Peyer's patch (tissue), 4 donors: ENCODE results near the gene MTIF3. TPM values are rescaled to one million over a fixed set of nuclear protein-coding genes. Genes with fewer than 3 reads are reported as not detected.
"Not testable (repeated sequence)": the region's sequence is repeated elsewhere in the genome, so short reads cannot be mapped to it uniquely, and the experiment has no call there.

ENCODE experiments used
- DNase-seq, 3 donors: peaks; one replicate each; pipeline ENCODE4 v3.0.0-alpha.2; 2017 to 2019
- H3K27ac ChIP-seq, 4 donors: fragments of 200-600 bp; sonication (generic); one replicate each; pipeline ENCODE4 v1.5.1; 2016 to 2019
- H3K27me3 ChIP-seq, 2 donors: fragments of 200-600 bp; sonication (generic); one replicate each; pipeline ENCODE4 v1.5.1; 2019
- H3K36me3 ChIP-seq, 3 donors: fragments of 200-600 bp; sonication (generic); one replicate each; pipeline ENCODE4 v1.5.1; 2016 to 2019
- H3K4me1 ChIP-seq, 4 donors: fragments of 200-600 bp; sonication (generic); one replicate each; pipeline ENCODE4 v1.5.1; 2016 to 2019
- H3K4me3 ChIP-seq, 4 donors: fragments of 200-600 bp; sonication (generic); 1 replicate in 3 of 4; 2 replicates in 1 of 4; pipeline ENCODE4 v1.5.1; 2016 to 2019; ENCODE audit warnings: mild to moderate bottlenecking in 1 of 4
- H3K9me3 ChIP-seq, 4 donors: fragments of 200-600 bp; sonication (generic); one replicate each; pipeline ENCODE4 v1.5.1; 2016 to 2019; ENCODE audit warnings: mild to moderate bottlenecking in 1 of 4
- POLR2A ChIP-seq, 2 donors: fragments of 450-650 bp; IDR thresholded peaks; one replicate each; pipeline ENCODE4 v1.5.1; 2017; ENCODE audit warnings: antibody characterized with exemption in 2 of 2, mild to moderate bottlenecking in 2 of 2, moderate library complexity in 2 of 2
- total RNA-seq, 4 donors: library from RNA; depleted of rRNA; stranded (reverse); fragments of >200 nt; gene quantifications; one replicate each; pipeline ENCODE4 v1.1.0, GENCODE V29; 2016
- TF ChIP-seq, protein P1 (sequence below), 6 experiments: fragments of 450-650 bp in 4 of 6; fragments of 200-600 bp in 2 of 6; sonication (generic) in 1 of 6; IDR thresholded peaks; one replicate each; pipeline ENCODE4 v1.5.1; 2017 to 2019; ENCODE audit warnings: antibody characterized with exemption in 6 of 6, mild to moderate bottlenecking in 3 of 6, moderate library complexity in 1 of 6

Gene MTIF3
- total RNA-seq, 4 donors from 2014 or later, result 78.6 to 150 (median 86.4) TPM

DNA sequence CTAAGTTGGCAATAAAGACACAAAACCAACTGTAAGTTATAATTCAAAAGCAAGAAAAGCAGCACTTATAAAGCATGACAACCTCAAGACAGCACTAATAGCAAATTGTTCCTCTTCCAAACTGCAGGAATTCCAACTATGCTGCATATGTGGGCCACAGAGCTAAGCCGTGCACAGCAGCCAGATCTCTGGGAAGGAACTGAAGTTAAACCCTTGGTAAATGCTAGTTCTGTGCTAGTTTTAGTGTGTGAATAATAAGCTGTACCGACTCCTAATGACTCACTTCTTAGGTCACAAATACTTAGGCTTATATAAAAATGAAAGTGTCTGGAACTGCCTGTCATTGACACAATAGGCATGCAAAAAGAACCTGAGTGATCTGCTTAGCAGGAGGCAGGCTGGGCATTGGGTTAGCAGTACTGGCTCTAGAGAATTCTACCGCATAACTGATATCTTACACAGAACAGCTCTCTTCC lies 47.1 kb downstream of the MTIF3 start:
- no peak for DNase-seq
- Histone ChIP-seq H3K36me3 (no peaks in the 10 kb centered on the region), H3K9me3 (no peaks in the 10 kb centered on the region), H3K4me1 (peaks cover 0 to 37% (median 2%) of the 10 kb centered on the region in 4 donors), H3K27ac (peak overlapping the region in 3 of 4 donors; percentile 45 to 89 (median 71)), H3K27me3 (no peaks in the 10 kb centered on the region), H3K4me3 (no peak overlapping the region)
- TF ChIP-seq, protein P1, sequence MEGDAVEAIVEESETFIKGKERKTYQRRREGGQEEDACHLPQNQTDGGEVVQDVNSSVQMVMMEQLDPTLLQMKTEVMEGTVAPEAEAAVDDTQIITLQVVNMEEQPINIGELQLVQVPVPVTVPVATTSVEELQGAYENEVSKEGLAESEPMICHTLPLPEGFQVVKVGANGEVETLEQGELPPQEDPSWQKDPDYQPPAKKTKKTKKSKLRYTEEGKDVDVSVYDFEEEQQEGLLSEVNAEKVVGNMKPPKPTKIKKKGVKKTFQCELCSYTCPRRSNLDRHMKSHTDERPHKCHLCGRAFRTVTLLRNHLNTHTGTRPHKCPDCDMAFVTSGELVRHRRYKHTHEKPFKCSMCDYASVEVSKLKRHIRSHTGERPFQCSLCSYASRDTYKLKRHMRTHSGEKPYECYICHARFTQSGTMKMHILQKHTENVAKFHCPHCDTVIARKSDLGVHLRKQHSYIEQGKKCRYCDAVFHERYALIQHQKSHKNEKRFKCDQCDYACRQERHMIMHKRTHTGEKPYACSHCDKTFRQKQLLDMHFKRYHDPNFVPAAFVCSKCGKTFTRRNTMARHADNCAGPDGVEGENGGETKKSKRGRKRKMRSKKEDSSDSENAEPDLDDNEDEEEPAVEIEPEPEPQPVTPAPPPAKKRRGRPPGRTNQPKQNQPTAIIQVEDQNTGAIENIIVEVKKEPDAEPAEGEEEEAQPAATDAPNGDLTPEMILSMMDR (IDR thresholded peaks at IDR 0.05), result no peak
- TF ChIP-seq POLR2A (IDR thresholded peaks at IDR 0.05), result no peak

DNA sequence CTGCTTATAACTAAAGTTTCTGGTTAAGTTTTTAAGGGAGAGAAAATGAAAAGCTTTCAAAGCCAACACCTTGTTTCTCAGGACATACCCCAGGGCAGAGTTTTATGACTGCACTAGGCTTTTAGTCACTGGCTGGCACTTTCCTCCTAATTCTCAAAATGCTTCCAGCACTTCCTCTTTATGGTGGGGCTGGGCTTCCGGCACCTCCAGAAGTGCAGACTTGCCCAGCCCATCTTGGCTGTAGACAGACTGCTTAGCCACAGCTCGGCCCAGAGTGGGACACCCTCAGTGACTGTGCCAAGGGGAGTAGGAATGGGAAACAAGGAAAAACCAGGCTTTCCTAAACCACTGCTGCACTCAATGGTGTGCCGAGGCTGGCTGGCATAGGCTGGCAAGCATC lies 49.2 kb downstream of the MTIF3 start:
- peaks cover 0 to 31% (median 2%) of the 10 kb centered on the region in 4 donors for H3K4me1 ChIP-seq

DNA sequence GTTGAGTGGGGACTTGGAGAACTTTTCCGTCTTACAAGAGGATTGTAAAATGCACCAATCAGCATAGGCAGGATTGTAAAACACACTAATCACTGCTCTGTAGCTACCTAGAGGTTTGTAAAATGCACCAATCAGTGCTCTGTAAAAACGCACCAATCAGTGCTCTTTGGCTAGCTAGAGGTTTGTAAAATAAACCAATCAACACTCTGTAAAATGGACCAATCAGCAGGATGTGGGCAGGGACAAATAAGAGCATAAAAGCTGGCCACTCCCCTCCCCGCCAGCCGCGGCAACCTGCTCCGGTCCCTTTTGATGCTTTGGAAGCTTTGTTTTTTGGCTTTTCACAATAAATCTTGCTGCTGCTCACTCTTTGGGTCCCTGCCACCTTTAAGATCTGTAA lies 50.0 kb downstream of the MTIF3 start:
- not testable (repeated sequence) for H3K27me3 ChIP-seq, H3K4me3 ChIP-seq, DNase-seq, H3K27ac ChIP-seq, H3K36me3 ChIP-seq, H3K9me3 ChIP-seq
- H3K4me1 ChIP-seq, result peaks cover 0 to 26% (median 2%) of the 10 kb centered on the region in 4 donors

More for the DNA sequence above, 49.2 kb downstream of the MTIF3 start:
- H3K9me3 ChIP-seq, result no peaks in the 10 kb centered on the region
- no peaks in the 10 kb centered on the region for H3K36me3 ChIP-seq
- DNase-seq, result peak in 2 of 3 donors; percentile 34 to 54
- TF ChIP-seq, protein P1 (IDR thresholded peaks at IDR 0.05), result no peak
- TF ChIP-seq POLR2A (IDR thresholded peaks at IDR 0.05), result no peak
- H3K27ac ChIP-seq, result no peak overlapping the region
- no peaks in the 10 kb centered on the region for H3K27me3 ChIP-seq
- no peak overlapping the region for H3K4me3 ChIP-seq

DNA sequence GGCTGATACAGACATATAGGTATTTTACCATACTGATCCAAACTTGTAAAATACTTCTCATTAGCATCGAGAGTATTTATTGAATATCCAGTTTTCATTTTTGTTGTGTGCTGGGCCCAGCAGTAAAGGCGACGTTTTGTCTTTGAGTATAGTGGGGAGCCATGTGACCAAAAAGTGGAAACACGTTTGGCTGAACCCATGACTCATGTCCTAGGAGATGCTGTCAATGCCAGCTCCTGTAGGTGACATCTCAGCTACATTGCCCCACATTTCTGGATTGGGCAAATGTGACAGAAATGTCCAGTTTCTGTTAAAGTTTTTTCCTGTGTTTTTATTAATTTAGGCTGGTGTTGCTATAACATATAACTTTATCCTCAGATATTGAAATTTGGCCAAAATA lies 52.0 kb downstream of the MTIF3 start:
- Histone ChIP-seq H3K36me3 (no peaks in the 10 kb centered on the region), H3K27me3 (no peaks in the 10 kb centered on the region), H3K27ac (no peak overlapping the region), H3K9me3 (no peaks in the 10 kb centered on the region), H3K4me1 (peaks cover 0 to 8% (median 0%) of the 10 kb centered on the region in 4 donors), H3K4me3 (no peak overlapping the region)
- TF ChIP-seq, protein P1 (IDR thresholded peaks at IDR 0.05), result no peak
- no peak for TF ChIP-seq POLR2A (IDR thresholded peaks at IDR 0.05)
- DNase-seq, result no peak

GRCh38 chr13:27396252-27396846 lies 54.0 kb downstream of the MTIF3 start:
- no peak overlapping the region for H3K4me3 ChIP-seq
- TF ChIP-seq, protein P1 (IDR thresholded peaks at IDR 0.05), result no peak
- no peaks in the 10 kb centered on the region for H3K4me1 ChIP-seq
- H3K9me3 ChIP-seq, result no peaks in the 10 kb centered on the region
- H3K27ac ChIP-seq, result no peak overlapping the region
- H3K36me3 ChIP-seq, result no peaks in the 10 kb centered on the region
- no peaks in the 10 kb centered on the region for H3K27me3 ChIP-seq
- DNase-seq, result no peak

DNA sequence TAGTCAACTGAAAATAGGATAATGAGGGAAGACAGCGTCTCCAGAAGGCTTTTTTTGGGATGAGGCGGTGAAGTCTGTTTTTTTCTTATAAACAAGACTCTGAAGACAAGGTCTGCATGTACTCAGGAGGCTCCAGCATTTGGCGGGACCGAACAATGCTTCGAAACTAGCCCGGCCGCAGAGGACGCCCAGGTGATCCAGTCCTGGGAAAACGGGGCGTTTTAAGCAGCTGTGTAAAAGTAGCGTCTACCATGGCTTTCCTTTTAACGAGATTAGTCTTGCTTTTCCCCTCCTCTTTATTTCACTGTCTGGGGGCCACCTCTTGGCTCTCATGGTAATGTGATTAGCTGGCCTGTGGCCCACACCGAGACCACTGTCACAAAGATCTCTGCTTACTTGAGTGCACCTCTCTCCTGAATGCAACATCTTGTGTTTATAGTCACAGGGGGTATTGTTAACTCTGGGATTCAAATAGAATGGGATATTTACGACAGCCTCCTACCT lies 55.3 kb downstream of the MTIF3 start:
- no peaks in the 10 kb centered on the region for H3K4me1 ChIP-seq
- no peak overlapping the region for H3K27ac ChIP-seq
- DNase-seq, result no peak

More for the DNA sequence above, 55.3 kb downstream of the MTIF3 start:
- Histone ChIP-seq H3K9me3 (no peaks in the 10 kb centered on the region), H3K27me3 (no peaks in the 10 kb centered on the region), H3K4me3 (no peak overlapping the region), H3K36me3 (no peaks in the 10 kb centered on the region)
- TF ChIP-seq POLR2A (IDR thresholded peaks at IDR 0.05), result no peak
- TF ChIP-seq, protein P1 (IDR thresholded peaks at IDR 0.05), result no peak
